GM21529 (cell line): ENCODE measurements around the gene DGKB.

ENCODE experiments used
- ATAC-seq: cut with Tn5 transposase; IDR thresholded peaks from one replicate; pipeline ENCODE4 v1.9.1; 2021; ENCODE audit not compliant: unreplicated experiment

DGKB gene

DNA sequence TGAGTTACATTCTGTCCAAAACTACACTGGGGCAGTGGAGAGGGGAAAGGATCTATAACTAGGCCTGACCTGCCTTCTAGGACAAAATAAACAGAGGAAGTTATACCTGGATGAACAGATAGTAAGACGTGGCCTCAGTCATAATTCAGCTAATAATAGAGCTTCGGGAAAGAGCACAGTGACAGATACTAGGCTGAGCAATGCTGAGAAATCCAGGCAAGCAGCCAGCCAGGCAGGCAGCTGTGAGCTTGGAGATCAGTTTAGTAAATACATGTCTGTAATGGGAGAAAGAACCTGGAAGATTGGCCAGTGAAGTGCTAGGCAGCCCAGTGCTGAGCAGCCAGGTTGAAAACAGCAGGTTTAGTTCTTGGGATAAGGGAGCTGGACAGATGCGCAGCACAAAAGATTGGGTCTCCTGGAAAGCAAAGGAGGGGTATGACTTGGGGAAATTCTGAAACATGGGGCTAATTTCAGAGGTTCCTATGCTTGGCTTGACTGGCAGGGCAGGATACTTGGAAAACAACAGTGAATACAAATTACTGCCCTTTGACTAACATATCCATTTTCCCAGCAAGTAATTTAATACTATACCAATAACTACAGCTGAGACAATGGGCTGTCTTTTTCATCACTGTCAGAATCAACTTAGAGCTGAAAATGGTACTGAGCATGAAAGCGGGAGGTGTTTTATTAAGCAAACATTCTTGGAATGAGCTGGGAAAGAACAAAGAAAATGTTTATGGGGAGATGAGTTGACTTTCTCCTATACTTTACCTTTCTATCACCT, 140.8 kb downstream of the DGKB start:
- no peak for ATAC-seq

DNA sequence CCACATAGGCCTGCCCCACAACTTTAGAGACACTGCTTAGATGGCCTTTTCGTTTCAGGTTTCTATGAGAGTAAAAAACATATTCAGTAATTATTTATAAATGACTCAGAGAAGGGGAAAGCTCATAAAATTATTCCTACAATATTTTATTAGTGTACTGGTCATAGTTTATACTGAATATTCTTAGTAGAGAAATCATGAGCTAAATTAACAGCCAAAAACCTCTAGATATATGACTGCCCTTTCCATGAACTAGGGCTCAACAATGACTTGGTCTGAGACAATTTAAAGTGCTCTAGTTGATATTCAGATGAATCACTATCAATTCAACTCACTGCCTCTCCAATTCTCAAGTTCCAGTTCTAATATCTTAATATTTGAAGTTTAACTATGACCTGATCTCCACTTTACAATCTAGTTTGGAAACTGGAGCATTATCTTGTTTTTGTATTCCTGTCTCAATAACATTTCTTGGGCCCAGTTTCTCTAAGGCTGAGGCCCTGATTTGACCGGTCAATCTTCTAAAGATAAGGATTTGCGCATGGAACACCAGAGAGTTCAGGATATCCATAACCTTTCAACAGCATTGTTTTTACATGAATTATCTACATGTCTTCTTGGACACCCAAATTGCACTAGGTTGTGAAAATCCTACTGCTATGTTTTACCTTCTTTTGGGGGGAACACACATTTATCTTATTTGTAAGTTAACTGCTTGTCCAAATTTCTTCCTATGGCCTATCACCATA, 141.6 kb downstream of the DGKB start:
- no peak for ATAC-seq

DNA sequence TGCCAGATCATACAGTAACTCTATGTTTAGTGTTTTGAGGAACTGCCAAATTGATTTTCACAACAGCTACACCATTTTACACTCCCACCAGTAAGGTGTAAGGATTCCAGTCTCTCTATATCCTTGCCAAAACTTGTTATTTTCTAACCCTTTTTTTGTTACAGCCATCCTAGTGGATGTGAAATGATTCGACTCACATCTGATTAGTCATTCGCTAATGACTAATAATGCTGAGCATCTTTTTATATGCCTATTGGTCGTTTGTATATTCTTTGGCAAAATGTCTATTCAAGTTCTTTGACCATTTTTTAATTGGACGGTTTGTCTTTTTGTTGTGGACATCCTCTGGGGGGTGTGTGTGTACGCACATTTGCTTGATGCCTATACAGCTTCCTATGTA, 142.8 kb downstream of the DGKB start:
- no peak for ATAC-seq

DNA sequence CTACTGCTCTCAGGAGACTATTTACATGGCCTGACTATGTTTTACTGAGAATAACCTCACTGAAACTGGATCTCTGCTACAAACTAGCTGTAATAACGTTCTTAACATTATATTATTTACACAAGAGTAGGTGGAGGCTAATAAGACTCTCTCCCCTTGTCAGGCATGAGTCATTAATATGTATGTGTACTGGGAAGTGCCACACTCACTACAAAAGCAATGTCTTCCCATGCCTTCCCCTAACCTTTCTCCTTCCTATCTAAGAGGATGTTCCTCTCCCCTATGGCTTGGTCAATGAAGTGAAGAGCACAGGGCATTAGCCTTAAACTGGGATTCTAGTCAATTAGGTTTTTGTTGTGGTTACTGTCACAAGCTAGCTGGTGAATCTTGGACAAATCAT, 147.9 kb downstream of the DGKB start:
- ATAC-seq: no peak

DNA sequence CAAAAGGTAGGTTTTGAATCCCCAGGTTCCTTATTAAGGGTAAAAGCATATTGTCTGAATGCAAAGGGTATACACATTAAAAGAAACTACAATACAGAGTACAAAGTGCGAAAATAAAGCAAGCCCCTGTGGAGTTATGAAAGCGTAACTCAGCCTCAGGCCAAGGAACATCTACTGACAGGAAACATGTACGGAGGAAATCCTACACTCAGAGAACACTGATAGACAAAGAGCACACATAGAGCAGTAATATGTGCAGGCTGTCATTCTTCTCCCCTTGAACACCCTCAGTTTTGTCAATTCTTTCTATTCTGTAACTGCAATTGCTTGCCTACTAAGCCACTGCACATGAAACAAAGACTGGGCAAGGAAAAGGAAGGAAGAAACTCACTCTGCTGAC, 150.2 kb downstream of the DGKB start:
- ATAC-seq: no peak

DNA sequence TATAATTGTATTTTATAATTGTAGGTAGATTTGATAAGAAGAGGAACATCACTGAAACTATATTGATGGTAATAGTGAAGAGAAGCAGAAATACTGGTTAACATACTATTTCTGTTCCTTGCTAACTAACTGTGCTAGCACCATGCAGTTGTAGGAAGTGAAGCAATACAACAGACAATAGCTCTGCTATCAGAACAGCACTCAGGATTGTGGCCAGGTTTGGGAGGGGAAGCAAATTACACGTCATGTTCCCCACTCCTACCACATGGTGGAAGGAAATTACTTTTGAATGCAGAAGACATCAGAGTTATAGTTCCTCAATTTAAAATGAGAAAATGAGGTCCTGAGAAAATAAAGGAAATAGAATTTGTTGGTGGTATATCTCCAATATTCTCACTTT, 151.1 kb downstream of the DGKB start:
- no peak for ATAC-seq

DNA sequence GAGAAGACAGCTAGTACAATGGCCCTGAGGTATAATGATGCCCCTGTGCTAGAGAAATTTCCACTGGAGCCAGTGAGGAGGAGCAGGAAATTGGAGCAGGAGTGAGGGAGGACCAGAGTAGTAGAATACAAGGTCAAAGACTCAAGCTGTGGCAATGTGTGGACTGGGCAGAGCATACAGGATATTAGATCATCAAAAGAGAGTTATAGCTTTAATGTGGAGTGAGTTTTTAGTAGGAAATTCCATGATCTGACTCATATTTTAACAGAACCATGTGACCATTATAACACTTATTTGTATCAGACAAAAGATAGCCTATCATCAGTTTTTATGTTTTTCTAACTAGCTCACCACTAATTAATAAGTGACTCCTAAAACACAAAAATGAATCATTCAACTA, 154.1 kb downstream of the DGKB start:
- ATAC-seq: no peak

DNA sequence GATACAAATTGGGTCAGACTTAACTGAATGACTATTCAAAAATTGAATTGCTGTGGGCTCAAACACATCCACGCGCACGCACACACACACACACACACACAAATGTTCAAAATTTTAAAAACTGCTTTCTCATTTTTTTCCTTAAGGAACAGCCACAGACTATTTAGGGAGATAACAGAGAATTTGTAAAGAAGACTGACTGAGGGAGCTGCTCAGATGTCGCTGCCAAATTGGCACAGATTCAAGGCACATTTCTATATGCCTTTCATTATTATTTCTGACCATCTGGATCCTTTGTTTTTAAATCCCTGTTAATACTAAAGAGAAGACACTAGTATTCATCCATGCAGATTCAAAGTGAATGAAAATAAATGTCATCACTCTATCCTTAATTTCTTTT, 154.8 kb downstream of the DGKB start:
- ATAC-seq: no peak

DNA sequence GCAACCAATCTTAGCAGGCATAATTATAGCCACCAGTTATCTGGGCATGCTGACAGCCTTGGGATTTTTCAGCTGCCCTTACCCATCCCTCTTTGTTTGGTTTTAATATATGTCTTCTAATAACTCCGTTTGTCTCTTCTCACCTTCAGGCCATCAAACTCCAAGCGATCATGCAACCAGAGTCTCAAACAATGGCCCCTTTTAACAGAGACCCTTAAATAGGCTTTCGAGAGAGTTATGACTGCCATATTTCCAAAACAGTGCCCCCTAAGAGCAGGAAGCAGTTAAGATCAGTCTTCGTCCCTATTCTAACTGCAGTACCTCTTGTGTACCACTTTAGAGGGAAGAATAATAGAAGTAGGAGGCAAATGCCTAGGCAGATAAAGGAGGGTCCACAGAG, 157.5 kb downstream of the DGKB start:
- ATAC-seq: no peak

DNA sequence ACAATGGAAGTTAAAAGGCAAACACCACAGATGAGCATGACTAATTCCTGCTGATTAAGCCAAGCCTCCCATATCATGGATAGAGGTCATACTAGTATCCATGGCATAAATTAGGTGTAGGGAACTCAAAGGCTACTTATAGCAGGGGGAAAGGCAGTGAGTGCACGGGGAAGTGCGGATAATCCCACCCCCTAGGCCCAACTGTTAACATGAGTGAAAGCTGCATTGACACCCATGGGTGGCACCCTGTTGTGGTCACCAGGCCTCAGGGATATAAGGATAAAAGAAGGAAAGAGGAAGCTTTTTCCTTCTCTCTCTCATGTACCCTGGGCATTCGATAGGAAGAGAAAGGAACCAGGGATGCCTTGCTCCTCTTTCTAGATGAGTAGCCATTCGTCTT, 161.9 kb downstream of the DGKB start:
- no peak for ATAC-seq

DNA sequence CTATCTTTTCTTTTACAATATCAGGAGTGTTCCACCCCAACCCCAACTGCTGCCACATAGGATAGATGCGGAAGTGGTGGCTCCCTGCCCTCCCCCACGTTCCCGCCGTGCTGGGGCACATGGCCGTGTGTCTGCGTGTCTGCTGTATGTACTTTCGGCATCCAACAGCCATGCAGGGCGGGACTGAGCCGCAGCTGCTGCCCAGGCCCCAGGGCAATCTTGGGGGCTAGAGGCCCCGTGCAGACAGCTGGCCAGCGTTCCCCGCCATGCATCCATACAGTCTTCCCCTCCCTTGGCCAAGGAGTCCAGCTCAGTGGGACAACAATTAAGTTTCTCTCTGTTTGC, 162.7 kb downstream of the DGKB start:
- no peak for ATAC-seq

DNA sequence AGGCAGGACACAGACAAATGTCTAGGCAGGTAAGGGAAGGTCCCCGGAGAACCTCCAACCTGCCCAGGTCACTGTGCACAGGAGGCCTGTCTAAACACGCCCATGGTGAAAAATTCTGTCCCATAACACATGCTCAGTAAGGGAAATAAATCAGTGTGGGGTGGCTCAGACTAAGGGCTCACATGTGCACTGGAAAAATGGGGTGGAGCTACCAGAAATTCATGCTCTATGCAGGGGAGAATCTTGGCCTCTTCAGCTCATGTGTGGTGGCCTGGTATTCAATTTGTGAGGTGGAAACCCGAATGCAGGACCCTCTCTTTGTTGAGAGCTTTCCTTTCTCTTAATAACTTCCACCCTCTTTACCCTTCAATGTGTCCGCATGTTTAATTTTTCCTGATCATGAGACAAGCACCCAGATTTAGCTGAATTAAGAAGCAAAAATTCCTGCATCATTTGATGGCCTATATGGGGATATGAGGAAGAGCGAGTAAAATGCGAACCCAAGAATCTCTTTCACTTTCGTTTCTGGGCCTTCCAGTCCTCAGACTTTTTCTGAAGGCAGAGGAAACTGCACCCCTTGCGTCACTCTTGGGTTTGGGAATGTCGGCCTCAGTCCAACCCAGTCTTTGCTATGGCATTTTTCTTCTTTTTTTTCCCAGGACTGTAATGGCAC, 163.2 kb downstream of the DGKB start:
- ATAC-seq: no peak

DNA sequence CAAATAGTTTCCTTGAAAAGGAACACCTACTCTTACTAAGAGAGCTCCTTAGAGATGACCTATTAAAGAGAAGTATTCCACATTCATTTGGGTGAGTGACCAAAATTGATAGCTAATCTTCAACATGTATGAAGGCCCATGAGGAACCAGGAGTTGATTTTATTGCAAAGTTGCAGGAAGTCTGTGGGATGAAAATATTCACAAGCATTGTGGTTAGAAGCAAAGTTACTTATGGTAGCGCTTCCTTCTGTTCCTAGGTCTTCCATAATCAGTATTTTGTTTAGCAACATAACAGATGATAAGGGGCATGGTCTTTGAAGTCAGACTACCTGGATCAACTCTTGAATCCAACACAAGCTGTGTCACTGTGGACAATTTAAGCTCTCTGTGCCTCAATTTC, 164.5 kb downstream of the DGKB start:
- ATAC-seq: no peak

DNA sequence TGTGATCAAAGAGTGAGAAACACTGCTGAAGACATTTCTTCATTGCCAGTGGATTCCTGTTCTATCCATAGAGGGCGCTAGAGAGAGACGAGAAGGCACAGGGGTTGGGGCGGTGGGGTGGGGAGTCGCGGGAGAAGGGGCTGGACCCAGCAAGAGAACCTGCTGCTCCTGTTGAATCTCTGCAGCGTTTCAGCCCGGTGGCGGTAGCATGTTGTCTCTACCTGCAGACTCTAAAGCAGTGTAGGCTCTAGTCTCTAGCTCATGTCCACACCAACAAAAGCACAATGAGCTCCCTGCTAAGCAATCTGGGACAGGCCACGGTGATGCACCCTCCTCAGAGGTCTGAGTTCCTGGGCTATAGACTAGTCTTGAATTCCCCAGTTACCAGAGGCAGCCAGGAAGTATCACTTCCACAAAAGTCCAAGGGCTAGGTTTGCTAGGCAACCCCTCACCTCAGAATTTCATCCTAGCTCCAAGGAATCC, 167.7 kb downstream of the DGKB start:
- no peak for ATAC-seq

DNA sequence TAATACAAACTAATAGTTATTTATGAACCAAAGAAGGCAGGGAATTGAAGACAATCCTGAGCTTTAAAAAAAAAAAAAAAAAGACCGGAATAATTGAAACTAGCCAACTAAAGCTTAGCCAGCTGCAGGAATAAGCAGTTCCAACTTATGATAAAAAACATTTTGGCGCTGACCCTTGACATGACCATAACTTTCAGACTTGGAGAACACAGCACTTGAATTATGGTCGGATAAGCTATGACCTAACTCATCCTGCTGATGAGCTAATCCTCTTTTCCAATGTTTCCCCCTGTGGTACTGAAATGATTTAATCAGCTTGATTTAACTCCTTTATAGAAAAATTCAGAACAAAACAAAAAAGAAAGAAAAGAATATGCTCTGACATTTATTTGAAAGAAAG, 181.8 kb downstream of the DGKB start:
- ATAC-seq: no peak

DNA sequence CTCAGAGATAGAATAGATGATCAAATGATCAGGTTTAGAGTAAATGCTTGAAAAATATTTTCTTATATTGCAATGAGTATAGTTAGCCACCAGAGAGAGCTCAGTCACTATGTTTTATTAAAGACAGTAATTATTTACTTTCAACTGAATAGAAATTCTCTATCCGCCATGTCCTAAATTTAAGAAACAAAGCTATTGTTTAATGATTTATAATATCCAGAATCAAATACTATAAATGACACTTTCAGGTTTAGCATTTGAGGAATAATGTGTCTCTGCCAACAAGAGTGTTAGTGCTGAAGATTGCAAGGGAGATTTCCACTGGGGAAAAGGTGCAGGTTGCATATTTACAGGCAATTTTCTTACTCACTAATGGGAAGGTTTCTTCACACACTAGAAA, 184.7 kb downstream of the DGKB start:
- ATAC-seq: no peak

DNA sequence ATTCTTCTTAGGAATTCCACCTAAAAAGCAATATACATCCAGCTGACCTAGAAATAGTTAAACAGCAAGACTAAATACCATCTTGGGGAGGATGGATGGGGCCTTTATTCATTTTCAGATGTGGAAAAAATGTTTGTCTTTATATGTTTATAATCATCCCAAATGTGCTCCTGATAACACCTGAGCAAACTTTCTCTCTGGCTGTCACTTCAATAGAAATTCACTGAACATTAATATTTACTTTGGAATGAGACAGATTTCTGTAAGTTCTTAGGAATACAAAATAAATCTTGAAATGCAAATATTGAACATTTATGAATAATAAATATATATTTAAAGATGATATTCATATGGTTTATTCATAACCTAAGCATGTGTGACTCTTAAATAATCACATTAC, 185.4 kb downstream of the DGKB start:
- ATAC-seq: no peak

DNA sequence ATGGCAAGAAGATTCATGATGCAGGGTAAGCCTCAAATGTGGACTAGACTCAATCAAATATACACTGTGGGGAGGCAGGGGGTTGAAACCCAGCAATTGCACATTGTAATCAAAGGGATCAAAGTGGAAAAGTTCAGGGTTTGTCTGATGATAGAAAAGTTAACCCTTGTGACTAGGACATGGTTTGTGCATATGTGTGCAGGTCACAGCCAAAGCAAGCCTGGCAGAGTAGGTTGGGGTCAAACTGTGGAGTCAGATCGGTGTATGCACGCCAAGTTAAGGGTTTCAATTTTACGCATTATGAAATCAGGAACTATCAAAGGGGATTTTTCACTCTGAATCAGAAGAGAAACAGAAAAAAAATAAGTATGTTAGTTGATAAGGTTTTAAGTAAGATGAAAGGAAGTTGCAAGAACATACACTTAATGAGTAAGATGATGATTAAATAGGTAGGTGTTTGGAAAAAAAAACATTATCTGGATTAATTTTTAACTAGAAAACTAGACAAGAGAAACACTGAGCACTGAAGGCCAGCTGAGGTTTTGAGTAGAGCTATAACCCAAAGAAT, 188.3 kb downstream of the DGKB start:
- ATAC-seq: peak; percentile 96

DNA sequence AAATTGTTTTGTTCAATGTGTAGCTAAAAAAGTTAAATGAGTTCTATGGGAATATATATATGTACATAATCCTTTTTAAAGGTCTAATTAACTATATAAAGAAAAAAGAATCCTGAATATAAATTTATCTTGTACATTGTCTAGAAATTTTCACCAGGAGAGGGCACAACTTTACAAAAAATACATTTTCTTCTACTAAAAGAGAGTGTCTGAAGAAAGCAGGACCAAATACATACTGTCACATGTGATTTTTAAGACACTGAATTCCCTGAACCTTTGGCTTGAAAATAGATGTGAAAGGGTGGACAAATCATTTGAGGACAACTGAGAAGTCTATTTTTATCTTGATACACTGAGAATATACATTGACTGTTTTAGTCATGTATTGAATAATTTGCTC, 204.3 kb downstream of the DGKB start:
- ATAC-seq: peak; percentile 49

DNA sequence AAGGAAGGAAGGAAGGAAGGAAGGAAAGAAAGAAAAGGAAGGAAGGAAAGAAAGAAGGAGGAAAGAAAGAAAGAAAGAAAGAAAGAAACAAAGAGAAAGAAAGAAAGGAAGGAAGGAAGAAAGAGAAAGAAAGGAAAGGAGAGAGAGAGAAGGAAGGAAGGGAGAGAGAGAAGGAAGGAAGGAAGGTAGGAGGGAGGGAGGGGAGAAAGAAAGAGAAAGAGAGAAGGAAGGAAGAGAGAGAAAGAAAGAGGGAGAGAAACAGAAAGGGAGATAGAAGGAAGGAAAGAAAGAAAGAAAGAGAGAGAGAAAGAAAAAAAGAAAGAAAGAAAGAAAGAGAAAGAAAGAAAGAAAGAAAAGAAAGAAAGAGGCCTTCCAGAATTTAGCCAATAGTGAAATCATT, 204.9 kb downstream of the DGKB start:
- ATAC-seq: no peak

DNA sequence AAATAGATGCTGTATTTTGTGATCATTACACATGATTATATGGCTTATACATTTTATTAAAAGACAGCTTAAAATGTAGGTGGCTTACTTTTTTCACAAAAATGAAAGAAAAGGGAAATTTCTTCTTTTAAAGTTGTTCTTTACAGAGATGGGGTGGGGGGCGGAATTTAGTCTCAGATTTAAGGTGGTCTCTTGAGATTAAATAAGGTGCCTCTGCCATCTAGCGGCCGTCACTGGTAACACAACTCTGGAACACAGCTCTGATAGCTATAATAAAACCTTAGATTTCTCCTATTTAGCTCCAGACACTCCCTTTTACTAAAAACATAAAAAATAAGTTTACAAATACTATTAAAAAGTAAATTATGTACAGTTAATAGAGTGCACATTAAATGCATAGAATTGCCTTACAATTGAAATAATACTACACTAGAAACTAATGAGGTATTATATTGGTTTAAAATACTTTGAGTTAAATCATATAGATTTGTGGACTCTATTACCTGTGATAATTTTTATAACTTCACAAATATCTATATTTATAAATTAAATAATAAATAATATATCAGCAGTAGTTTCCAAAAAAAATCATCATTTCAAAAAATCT, 210.9 kb downstream of the DGKB start:
- peak; percentile 54 for ATAC-seq
